D721Med (cell line): ENCODE measurements around the gene CARD10.

Source experiments
- DNase-seq: peaks from one replicate; pipeline ENCODE4 v3.0.0; 2011; ENCODE audit warnings: low spot score; ENCODE audit not compliant: insufficient read length
- FAIRE-seq: peaks from 2 replicates; lab custom pipeline; 2011; peaks lifted over from hg19 to GRCh38; lab: Jason Lieb, UNC
- TF ChIP-seq, protein P1 (sequence below): IDR thresholded peaks from 2 replicates; pipeline ENCODE4 v1.5.1; 2012; ENCODE audit warnings: mild to moderate bottlenecking, control low read depth; ENCODE audit not compliant: insufficient read depth; ENCODE audit errors: missing control alignments

CARD10 gene

DNA sequence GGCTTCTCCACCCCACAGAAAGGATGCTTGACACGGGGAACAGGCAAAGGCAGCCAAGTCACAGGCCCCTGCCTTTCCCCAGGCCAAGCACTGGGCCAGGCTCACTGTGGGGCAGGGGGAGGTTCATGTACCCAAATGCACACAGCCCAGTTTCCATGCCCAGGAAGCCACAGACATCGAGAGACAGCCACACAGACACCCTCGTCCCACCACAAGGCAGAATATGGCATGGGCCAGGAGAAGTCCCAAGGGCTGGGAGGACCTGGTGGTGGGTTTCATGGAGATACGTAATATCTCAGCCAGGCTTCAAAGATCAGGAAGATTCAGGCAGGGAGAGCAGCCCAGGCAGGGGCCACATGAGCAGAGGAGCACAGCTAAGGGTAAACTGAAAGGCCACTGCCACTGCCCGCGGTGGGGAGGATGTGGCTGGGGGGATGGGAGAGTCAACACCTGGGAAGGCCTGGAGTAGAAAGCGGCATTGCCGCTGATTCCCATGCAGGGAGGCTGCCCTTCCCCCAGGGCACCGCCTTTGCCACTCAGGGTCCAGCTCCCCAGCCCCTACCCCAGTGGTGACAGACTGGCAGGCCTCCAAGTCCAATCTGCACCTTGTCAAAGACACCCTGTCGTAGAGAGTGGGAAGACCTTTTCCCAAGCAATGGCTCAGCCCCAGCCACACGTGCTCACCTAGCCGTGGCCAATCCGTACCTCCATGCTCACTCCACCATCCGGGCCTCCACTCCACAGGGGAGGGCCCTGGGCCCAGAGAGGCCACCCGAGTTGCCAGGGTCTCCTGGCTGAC, 30.7 kb downstream of the CARD10 start:
- DNase-seq (no peak), FAIRE-seq (no peak)
- TF ChIP-seq, protein P1, sequence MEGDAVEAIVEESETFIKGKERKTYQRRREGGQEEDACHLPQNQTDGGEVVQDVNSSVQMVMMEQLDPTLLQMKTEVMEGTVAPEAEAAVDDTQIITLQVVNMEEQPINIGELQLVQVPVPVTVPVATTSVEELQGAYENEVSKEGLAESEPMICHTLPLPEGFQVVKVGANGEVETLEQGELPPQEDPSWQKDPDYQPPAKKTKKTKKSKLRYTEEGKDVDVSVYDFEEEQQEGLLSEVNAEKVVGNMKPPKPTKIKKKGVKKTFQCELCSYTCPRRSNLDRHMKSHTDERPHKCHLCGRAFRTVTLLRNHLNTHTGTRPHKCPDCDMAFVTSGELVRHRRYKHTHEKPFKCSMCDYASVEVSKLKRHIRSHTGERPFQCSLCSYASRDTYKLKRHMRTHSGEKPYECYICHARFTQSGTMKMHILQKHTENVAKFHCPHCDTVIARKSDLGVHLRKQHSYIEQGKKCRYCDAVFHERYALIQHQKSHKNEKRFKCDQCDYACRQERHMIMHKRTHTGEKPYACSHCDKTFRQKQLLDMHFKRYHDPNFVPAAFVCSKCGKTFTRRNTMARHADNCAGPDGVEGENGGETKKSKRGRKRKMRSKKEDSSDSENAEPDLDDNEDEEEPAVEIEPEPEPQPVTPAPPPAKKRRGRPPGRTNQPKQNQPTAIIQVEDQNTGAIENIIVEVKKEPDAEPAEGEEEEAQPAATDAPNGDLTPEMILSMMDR = no peak

DNA sequence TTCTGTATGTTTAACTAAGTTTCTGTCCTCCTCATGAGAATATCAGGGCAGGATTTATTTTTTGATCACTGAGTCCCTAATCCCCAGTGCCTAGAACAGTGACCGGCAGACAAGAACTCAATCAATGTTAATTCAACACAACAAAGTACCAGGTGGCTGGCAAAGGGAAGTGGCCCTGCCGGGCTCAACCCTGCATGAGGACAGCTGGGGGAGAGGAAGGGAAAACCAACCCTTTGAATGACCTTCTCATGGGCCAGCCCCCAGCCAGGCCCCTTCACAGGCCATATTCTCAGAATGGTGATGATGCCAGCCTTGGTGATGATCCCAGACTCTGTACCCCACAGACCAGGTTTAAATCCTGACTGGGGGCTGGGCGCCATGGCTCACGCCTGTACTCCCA, 31.6 kb downstream of the CARD10 start:
- DNase-seq = no peak
- TF ChIP-seq, protein P1 = no peak
- no peak for FAIRE-seq

DNA sequence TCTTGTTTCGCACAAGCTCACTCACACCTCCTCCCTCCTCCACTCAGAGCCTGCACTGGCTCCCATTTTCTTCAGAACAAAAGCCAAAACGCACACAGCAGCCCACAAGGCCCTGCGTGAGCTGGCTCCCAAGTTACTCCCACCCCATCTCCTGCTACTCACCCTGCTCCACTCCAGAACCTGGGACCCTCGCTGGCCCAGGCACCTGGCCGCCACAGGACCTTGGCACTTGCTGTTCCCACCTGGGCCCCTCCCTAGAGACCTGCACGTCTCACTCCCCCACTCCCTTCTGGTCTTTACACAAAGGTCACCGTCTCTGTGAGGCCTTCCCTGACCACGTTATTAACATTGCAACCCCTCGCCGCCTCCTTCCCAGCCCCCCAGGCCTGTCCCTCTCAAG, 32.1 kb downstream of the CARD10 start:
- FAIRE-seq = no peak
- TF ChIP-seq, protein P1 = no peak
- no peak for DNase-seq

DNA sequence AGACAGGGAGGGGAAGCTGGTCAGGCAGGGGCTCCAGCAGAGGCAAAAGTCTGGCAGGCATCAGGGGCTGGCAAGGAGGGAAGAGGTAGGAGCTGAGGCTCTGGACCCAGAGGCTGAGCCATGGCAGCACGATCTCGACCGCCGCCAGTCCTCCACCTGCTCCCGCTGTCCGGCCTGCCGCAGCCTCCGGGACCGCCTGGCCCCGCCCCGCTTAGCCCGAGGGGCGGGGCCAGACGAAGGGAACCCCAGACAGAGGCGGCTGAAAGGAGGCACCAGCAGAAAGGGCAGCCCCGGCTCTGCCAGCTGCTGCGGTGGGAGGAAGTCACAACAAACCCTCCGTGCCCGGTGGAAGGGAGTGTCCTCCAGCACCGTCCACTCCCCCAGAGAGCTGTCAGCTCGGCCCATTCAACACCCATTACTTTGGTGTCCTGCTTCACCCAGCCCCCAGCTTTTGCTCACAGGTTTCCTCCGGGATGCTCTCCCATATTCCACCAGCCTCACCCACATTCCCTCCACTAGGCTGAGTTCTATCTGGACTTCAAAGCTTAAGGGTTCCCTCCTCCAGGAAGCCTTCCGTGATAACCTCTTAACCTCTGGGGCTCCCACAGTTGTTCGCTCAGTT, 32.9 kb downstream of the CARD10 start, which contains the start of gene MFNG:
TSS of gene MFNG (minus strand) at position 161 of the 622 bp plus-strand sequence. CDS start 207 bp downstream, outside the sequence.
- DNase-seq = no peak
- TF ChIP-seq, protein P1 = no peak
- no peak for FAIRE-seq

DNA sequence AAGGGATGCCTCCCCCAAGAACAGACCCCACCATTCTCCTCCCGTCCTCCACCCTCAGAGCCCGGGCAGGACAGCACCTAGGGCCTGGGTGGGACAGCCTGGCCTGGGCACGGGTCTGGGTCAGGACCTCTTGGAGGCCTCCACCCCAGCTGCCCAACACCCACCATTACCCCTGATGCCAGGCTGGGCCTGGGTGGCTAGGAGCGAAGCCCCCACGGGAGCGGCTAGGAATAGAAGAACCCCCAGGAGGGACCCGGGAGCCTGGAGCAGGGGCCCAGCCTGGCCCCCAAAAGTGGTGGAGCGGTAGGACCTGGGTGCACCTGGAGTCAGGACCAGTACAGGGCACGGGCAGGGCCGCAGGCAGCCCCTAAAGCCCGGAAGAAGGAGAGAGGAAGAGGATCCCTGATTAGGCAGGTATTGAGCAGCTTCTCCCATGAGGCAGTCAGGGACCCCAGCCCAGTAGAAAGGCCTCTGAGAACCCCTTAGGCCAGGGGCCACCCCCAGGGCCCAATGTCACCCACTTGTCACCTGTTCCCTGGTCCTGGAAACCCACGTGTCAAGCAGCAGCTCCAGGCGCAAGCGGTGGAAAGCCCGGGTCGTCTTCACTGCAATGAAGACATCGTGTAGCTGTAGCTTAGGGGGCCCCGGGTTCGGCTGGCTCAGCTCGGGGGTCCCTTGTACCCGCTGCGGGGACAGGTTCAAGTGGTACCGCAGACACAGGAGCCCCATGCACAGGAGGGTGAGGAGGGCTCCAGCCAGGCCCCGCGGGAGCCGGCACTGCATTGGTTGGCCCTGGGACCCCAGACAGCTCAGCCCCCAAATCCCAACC, 33.6 kb downstream of the CARD10 start:
- no peak for DNase-seq
- TF ChIP-seq, protein P1 = no peak
- FAIRE-seq = no peak

DNA sequence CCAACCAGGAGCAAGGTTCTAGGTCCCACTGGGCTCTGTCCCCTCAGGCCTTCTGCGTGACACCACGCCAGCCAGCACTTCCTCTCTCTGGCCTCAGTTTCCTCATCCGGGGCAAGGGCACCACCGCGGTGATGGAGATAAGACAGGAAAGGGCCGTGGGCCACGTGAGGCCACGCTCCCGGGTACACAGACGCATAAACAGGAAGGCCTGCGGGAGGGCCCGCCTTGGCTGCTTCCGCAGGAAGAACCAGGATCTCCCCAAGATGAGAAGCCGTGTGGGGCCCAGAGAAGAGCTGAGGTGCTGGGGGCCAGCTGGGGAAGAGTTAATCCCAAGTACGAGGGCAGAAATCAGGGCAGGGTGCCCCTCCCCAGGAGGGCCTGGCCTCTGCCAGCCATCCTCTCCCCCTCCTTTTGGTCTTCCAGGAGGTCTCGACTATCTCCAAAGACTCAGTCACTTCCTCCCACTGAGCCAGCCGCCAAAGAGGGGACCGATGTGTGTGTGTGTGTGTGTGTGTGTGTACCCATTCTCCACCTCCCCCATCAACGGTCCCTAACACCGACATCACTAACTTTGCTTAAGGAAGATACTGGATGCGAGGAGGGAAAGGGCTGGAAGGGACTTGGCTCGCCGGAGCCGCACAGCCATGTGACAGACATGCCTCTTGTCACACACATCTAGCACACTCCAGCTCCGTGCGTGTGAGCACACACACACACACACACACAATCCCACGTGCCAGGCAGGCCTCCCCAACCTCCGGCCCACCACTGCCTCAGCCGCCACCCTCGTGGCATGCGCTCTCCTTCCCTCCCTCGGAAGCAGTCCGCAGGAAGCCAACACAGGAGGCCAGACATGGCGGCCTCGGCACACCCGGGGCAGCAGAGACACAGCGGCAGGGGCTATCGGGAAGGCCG, 34.5 kb downstream of the CARD10 start:
- TF ChIP-seq, protein P1 = no peak
- DNase-seq = no peak
- FAIRE-seq = no peak
